Prostate gland (tissue), 2 donors: Measurements from ENCODE around the gene ZNF446. TPM values are rescaled to one million over a fixed set of nuclear protein-coding genes. Genes with fewer than 3 reads are reported as not detected.
A peak's percentile ranks its signal among the peaks of the same experiment; 100 is the strongest.

Source experiments
- DNase-seq: peaks from one replicate; pipeline ENCODE4 v3.0.0-alpha.2; 2019; ENCODE audit warnings: low spot score
- H3K27ac ChIP-seq, 2 donors: fragments of 200-600 bp; sonication (generic); 2 replicates each; pipeline ENCODE4 v1.5.1; 2017 to 2019
- H3K27me3 ChIP-seq: fragments of 200-600 bp; sonication (generic); replicated peaks from 2 replicates; pipeline ENCODE4 v1.5.1; 2019; ENCODE audit not compliant: insufficient read depth
- H3K36me3 ChIP-seq, 2 donors: fragments of 200-600 bp; sonication (generic); 1 replicate in 1 of 2; 2 replicates in 1 of 2; pipeline versions ENCODE4 v1.5.1 to v1.8.1; 2017 to 2019
- H3K4me1 ChIP-seq: fragments of 200-600 bp; sonication (generic); replicated peaks from 2 replicates; pipeline ENCODE4 v1.5.1; 2019
- H3K4me3 ChIP-seq, 2 donors: fragments of 200-600 bp; sonication (generic); 2 replicates each; pipeline ENCODE4 v1.5.1; 2017 to 2019
- H3K9me3 ChIP-seq: fragments of 200-600 bp; sonication (generic); 2 replicates; pipeline ENCODE4 v1.5.1; 2017
- POLR2A ChIP-seq: fragments of 450-650 bp; IDR thresholded peaks from one replicate; pipeline ENCODE4 v1.6.1; 2016; ENCODE audit warnings: antibody characterized with exemption, mild to moderate bottlenecking
- POLR2AphosphoS5 ChIP-seq: sonication (generic); formaldehyde crosslinking; IDR thresholded peaks from one replicate; pipeline ENCODE4 v1.6.1; 2017; ENCODE audit warnings: antibody characterized with exemption
- WGBS: methylation state at CpG from one replicate; pipeline ENCODE4 v1.1.5; 2018; 5-methylcytosine and 5-hydroxymethylcytosine counted together
- intact Hi-C: fragments of 100-400 bp; cut with DNase I; formaldehyde crosslinking; loops from one replicate; pipeline ENCODE4 v1.14.2; 2022
- total RNA-seq, 2 donors: library from RNA; depleted of rRNA; stranded (reverse); fragments of >200 nt; gene quantifications; one replicate each; pipeline ENCODE4 v1.1.0, GENCODE V29; 2016
- TF ChIP-seq, protein P1 (sequence below), 4 experiments: fragments of 200-600 bp in 2 of 4; fragments of 450-650 bp in 2 of 4; sonication (generic) in 2 of 4; IDR thresholded peaks; 1 replicate in 3 of 4; 2 replicates in 1 of 4; pipeline ENCODE4 v1.5.1; 2016 to 2019; ENCODE audit warnings: antibody characterized with exemption in 4 of 4, mild to moderate bottlenecking in 2 of 4, moderate library complexity in 2 of 4

ZNF446 gene
- total RNA-seq = 10 to 100 TPM; 37.8 to 38.0 TPM

GRCh38 chr19:58475714-58476497 is at the start of gene ZNF446:
TSS of gene ZNF446 (plus strand) at chr19:58476352. CDS start at chr19:58477219, 867 bp downstream.
- DNase-seq = peak; percentile 94
- under 1% methylated on average over 64 of the region's 64 CpGs for WGBS
- Histone ChIP-seq H3K4me1 (peaks cover 11% of the 10 kb centered on the region), H3K4me3 (peak within 1 kb of the TSS; percentile 52 to 58), H3K9me3 (no peaks in the 10 kb centered on the region), H3K27ac (peak within 1 kb of the TSS; percentile 85 to 86), H3K36me3 (peaks cover 0 to under 1% of the 10 kb centered on the region in 2 donors), H3K27me3 (no peaks in the 10 kb centered on the region)
- intact Hi-C loops = no loop called here
- TF ChIP-seq, protein P1, sequence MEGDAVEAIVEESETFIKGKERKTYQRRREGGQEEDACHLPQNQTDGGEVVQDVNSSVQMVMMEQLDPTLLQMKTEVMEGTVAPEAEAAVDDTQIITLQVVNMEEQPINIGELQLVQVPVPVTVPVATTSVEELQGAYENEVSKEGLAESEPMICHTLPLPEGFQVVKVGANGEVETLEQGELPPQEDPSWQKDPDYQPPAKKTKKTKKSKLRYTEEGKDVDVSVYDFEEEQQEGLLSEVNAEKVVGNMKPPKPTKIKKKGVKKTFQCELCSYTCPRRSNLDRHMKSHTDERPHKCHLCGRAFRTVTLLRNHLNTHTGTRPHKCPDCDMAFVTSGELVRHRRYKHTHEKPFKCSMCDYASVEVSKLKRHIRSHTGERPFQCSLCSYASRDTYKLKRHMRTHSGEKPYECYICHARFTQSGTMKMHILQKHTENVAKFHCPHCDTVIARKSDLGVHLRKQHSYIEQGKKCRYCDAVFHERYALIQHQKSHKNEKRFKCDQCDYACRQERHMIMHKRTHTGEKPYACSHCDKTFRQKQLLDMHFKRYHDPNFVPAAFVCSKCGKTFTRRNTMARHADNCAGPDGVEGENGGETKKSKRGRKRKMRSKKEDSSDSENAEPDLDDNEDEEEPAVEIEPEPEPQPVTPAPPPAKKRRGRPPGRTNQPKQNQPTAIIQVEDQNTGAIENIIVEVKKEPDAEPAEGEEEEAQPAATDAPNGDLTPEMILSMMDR (IDR thresholded peaks at IDR 0.05) = peak in 1 of 4 experiments; percentile 13
- TF ChIP-seq POLR2AphosphoS5 (peak; percentile 93), POLR2A (peak; percentile 24)

GRCh38 chr19:58428617-58429016 is 47.5 kb upstream of the ZNF446 start:
- Histone ChIP-seq H3K27me3 (no peaks in the 10 kb centered on the region), H3K4me3 (no peak overlapping the region), H3K9me3 (peaks cover 5% of the 10 kb centered on the region), H3K27ac (no peak overlapping the region), H3K36me3 (peaks cover 0 to under 1% of the 10 kb centered on the region in 2 donors), H3K4me1 (no peaks in the 10 kb centered on the region)
- TF ChIP-seq POLR2AphosphoS5 = no peak
- no peak for TF ChIP-seq POLR2A
- TF ChIP-seq, protein P1 (IDR thresholded peaks at IDR 0.05) = no peak
- intact Hi-C loops = no loop called here
- WGBS = 59% methylated on average over 1 of the region's 1 CpG
- no peak for DNase-seq

DNA sequence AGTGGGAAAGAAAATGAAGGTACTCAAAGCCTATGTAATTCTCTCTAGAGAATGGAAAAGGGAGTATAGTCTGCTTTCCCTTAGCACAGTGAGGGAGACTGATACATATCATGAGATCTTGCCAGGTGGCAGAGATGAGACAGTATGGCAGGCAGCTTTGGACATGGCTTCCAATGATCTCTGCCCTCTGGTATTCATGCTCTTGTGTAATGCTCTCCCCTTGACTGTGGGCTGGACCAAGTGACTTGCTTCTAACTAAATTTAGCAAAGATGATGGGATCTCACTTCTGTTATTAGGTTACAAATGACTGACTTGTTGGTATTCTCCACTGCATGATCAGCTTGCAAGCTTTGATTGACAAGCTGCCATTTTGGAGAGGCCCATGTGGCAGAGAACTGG is 46.4 kb upstream of the ZNF446 start:
- no peak overlapping the region for H3K4me3 ChIP-seq
- peaks cover 10 to 12% of the 10 kb centered on the region in 2 donors for H3K36me3 ChIP-seq
- H3K4me1 ChIP-seq = no peaks in the 10 kb centered on the region
- H3K27me3 ChIP-seq = no peaks in the 10 kb centered on the region
- no peak overlapping the region for H3K27ac ChIP-seq
- peaks cover 5% of the 10 kb centered on the region for H3K9me3 ChIP-seq
- TF ChIP-seq POLR2AphosphoS5 (no peak), POLR2A (no peak)
- TF ChIP-seq, protein P1 (IDR thresholded peaks at IDR 0.05) = no peak
- intact Hi-C loops = no loop called here
- DNase-seq = no peak

- Histone ChIP-seq H3K4me3 (no peak overlapping the region), H3K27ac (no peak overlapping the region), H3K36me3 (peaks cover 14 to 28% of the 10 kb centered on the region in 2 donors), H3K9me3 (peaks cover 5% of the 10 kb centered on the region), H3K4me1 (no peaks in the 10 kb centered on the region), H3K27me3 (no peaks in the 10 kb centered on the region)
- intact Hi-C loops = no loop called here
- TF ChIP-seq, protein P1 (IDR thresholded peaks at IDR 0.05) = no peak
- no peak for TF ChIP-seq POLR2A
- no peak for TF ChIP-seq POLR2AphosphoS5
- DNase-seq = no peak
- 96% methylated on average over 2 of the region's 2 CpGs for WGBS
Observed at GRCh38 chr19:58434217-58434616, 41.9 kb upstream of the ZNF446 start.
